Vagina (tissue), 2 donors: ENCODE results near the gene MPPED1.

Experiments used
- CTCF ChIP-seq, 3 experiments: fragments of 450-650 bp in 2 of 3; fragments of 200-600 bp in 1 of 3; sonication (generic) in 1 of 3; IDR thresholded peaks; one replicate each; pipeline ENCODE4 v1.5.1; 2017 to 2019; ENCODE audit warnings: antibody characterized with exemption in 3 of 3, mild to moderate bottlenecking in 2 of 3, moderate library complexity in 2 of 3
- POLR2A ChIP-seq, 2 donors: fragments of 450-650 bp; IDR thresholded peaks; one replicate each; pipeline ENCODE4 v1.6.1; 2017; ENCODE audit warnings: antibody characterized with exemption in 2 of 2, mild to moderate bottlenecking in 2 of 2, moderate library complexity in 2 of 2
- POLR2AphosphoS5 ChIP-seq, 2 donors: sonication (generic); formaldehyde crosslinking; IDR thresholded peaks; one replicate each; pipeline ENCODE4 v1.9.0; 2017; ENCODE audit warnings: antibody characterized with exemption in 2 of 2, mild to moderate bottlenecking in 2 of 2, low read depth in 1 of 2; ENCODE audit not compliant: insufficient read depth in 1 of 2

DNA sequence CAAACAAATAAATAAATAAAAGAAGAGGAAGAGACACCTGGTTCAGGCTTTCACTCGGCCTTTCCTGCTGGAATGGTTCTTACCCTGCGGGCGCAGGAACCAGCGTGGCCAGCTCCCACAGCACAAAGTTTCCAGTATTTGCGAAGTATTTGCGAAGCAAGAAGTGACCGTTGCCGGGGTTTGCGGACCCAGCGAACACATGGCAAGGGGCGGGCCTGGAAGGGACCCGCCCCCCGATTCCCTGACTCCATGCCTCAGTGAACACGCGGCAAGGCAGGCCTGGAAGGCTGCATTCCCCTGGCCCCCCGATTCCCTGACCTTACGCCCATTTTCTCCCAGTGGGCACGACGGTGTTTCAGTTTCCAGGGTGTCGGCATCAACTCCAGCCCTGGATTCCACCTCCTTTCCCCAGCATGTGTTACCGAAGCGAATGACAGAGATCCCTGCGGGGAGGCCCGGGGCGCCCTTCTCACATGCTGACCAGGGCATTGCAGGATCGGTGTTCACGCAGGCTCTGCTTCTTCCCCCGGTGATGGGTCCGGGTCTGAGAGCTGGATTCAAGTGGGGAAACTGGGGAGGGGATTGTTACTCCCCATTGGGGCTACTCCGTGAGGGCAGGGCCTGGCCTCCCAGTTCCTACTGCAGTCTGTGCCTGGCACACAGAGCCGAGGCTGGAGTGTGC lies 102.8 kb downstream of the MPPED1 start:
- TF ChIP-seq CTCF (IDR thresholded peaks at IDR 0.05), result no peak
- TF ChIP-seq POLR2A (IDR thresholded peaks at IDR 0.05), result no peak
- TF ChIP-seq POLR2AphosphoS5 (IDR thresholded peaks at IDR 0.05; ENCODE audit: insufficient read depth in 1 of 2, low read depth in 1 of 2), result no peak
